K562 (cell line): ENCODE results near the gene RNH1. TPM values are rescaled to one million over a fixed set of nuclear protein-coding genes. Genes with fewer than 3 reads are reported as not detected.

Source experiments
- ATAC-seq: fragments of 200-7000 bp; cut with Tn5 transposase; 3 replicates; pipeline ENCODE4 v1.9.1; 2020; ENCODE audit warnings: moderate library complexity
- BruUV-seq: library from RNA; stranded (reverse); fragments of 400-500 nt; replicated peaks from 2 replicates; lab custom pipeline; 2021; lab: Mats Ljungman, UMichigan
- CTCF ChIA-PET: fragments of 300-600 bp; formaldehyde crosslinking; extraction: SDS; loops from one replicate; lab custom pipeline; 2021; ENCODE audit warnings: low intra/inter-chr PET ratio; lab: Yijun Ruan, JAX
- POLR2A ChIA-PET: fragments of 300-600, 350-650 bp; sonication (Branson Sonifier 250); formaldehyde crosslinking; extraction: SDS; loops from one replicate; lab custom pipeline; 2021; ENCODE audit warnings: antibody characterized with exemption, inconsistent platforms; lab: Yijun Ruan, JAX
- DNase-seq, 4 experiments: peaks; one replicate each; pipeline versions ENCODE4 v3.0.0 to v3.0.0-alpha.2; 2011 to 2018; ENCODE audit warnings: low spot score in 3 of 4, mixed read lengths in 3 of 4; ENCODE audit errors: extremely low read depth in 1 of 4
- FAIRE-seq: peaks from 2 replicates; lab custom pipeline; 2011; peaks lifted over from hg19 to GRCh38; lab: Jason Lieb, UNC
- H2AFZ ChIP-seq: 2 replicates; pipeline ENCODE4 v1.6.0; 2011; ENCODE audit warnings: low read depth, low read length, control low read depth, inconsistent platforms
- H3K27ac ChIP-seq: fragments of 200-600 bp; 3 replicates; pipeline ENCODE4 v1.8.0; 2011; ENCODE audit warnings: low read depth, mild to moderate bottlenecking, control low read depth, inconsistent platforms, low read length, moderate library complexity, mixed read lengths; ENCODE audit errors: extremely low read depth
- H3K27me3 ChIP-seq, 2 experiments: fragments of 300-600 bp in 1 of 2; 2 replicates in 1 of 2; 3 replicates in 1 of 2; pipeline versions ENCODE4 v1.6.0 to v1.8.0; 2011; ENCODE audit warnings: inconsistent platforms in 2 of 2, low read length in 2 of 2, mild to moderate bottlenecking in 1 of 2, mixed read lengths in 1 of 2, moderate library complexity in 1 of 2; ENCODE audit not compliant: control insufficient read depth in 2 of 2, insufficient read depth in 2 of 2
- H3K36me3 ChIP-seq: fragments of 300-600 bp; 3 replicates; pipeline ENCODE4 v1.8.0; 2011; ENCODE audit warnings: mild to moderate bottlenecking, low read length, inconsistent platforms; ENCODE audit not compliant: control insufficient read depth, insufficient read depth
- H3K4me1 ChIP-seq, 2 experiments: fragments of 200-600 bp in 1 of 2; replicated peaks in 1 of 2; 2 replicates in 1 of 2; 3 replicates in 1 of 2; pipeline versions ENCODE4 v1.5.1 to v1.8.0; 2011; ENCODE audit warnings: inconsistent platforms in 2 of 2, low read length in 2 of 2, mild to moderate bottlenecking in 1 of 2, mixed read lengths in 1 of 2, moderate library complexity in 1 of 2; ENCODE audit not compliant: control insufficient read depth in 2 of 2, insufficient read depth in 2 of 2
- H3K4me2 ChIP-seq: 2 replicates; pipeline ENCODE4 v1.6.1; 2011; ENCODE audit warnings: low read length, control low read depth, inconsistent platforms, mixed read lengths; ENCODE audit not compliant: insufficient read depth
- H3K4me3 ChIP-seq: fragments of 200-600 bp; sonication (generic), shearing (Covaris generic); 2 replicates; pipeline ENCODE4 v1.5.1; 2016; ENCODE audit warnings: control low read depth, inconsistent platforms
- H3K79me2 ChIP-seq: fragments of 200-600 bp; 3 replicates; pipeline ENCODE4 v1.8.0; 2011; ENCODE audit warnings: low read length, inconsistent platforms; ENCODE audit not compliant: control insufficient read depth, insufficient read depth
- H3K9ac ChIP-seq, 2 experiments: 2 replicates each; pipeline versions ENCODE4 v1.6.0 to v1.6.1; 2011; ENCODE audit warnings: low read depth in 2 of 2, low read length in 2 of 2, control low read depth in 1 of 2, inconsistent platforms in 1 of 2, mild to moderate bottlenecking in 1 of 2, mixed read lengths in 1 of 2; ENCODE audit not compliant: insufficient read depth in 1 of 2
- H3K9me1 ChIP-seq: one replicate; pipeline ENCODE4 v1.6.0; 2011; ENCODE audit warnings: inconsistent platforms, mild to moderate bottlenecking, low read length, moderate library complexity; ENCODE audit not compliant: control insufficient read depth, insufficient read depth
- H3K9me3 ChIP-seq: replicated peaks from 2 replicates; pipeline ENCODE4 v1.5.1; 2011; ENCODE audit warnings: low read depth, low read length, inconsistent platforms; ENCODE audit not compliant: control insufficient read depth, insufficient read depth
- H4K20me1 ChIP-seq: replicated peaks from 2 replicates; pipeline ENCODE4 v1.6.1; 2011; ENCODE audit warnings: low read length, inconsistent platforms, mixed read lengths; ENCODE audit not compliant: control insufficient read depth, insufficient read depth
- SIN3A ChIP-seq, 2 experiments: fragments of 150-350 bp in 1 of 2; IDR thresholded peaks; 2 replicates each; pipeline ENCODE4 v1.6.1; 2011 to 2016; ENCODE audit warnings: borderline replicate concordance in 2 of 2, low read depth in 2 of 2, low read length in 2 of 2, mild to moderate bottlenecking in 2 of 2, moderate library complexity in 2 of 2; ENCODE audit not compliant: control insufficient read depth in 1 of 2
- THAP12 ChIP-seq: fragments of 250-450 bp; sonication (Bioruptor Pico); IDR thresholded peaks from 2 replicates; pipeline ENCODE4 v1.9.0; 2021; ENCODE audit warnings: mild to moderate bottlenecking, inconsistent platforms
- U2AF2 ChIP-seq: fragments of 200-400 bp; formaldehyde crosslinking; optimal IDR thresholded peaks from 2 replicates; pipeline ENCODE3; 2017; ENCODE audit warnings: low read depth, mild to moderate bottlenecking, low read length
- ZNF57 ChIP-seq: fragments of 450-650 bp; formaldehyde crosslinking; IDR thresholded peaks from 2 replicates; pipeline ENCODE4 v1.4.0; 2020; ENCODE audit warnings: mild to moderate bottlenecking, moderate library complexity
- WGBS: fragments of 100-300 bp; shearing (Covaris generic); methylation state at CpG from one replicate; pipeline ENCODE4 v1.1.6; 2016; ENCODE audit warnings: low coverage, mixed read lengths; ENCODE audit not compliant: insufficient coverage; ENCODE audit errors: missing lambda C conversion rate; 5-methylcytosine and 5-hydroxymethylcytosine counted together
- in situ Hi-C: fragments of 300-500 bp; cut with MboI; formaldehyde crosslinking; loops from 4 replicates; pipeline ENCODE4 v1.15.0; 2018; ENCODE audit warnings: inconsistent platforms, mixed read lengths
- intact Hi-C: fragments of 100-400 bp; cut with micrococcal nuclease; formaldehyde crosslinking; loops from 2 replicates; pipeline ENCODE4 v1.14.2; 2022
- polyA plus RNA-seq, 8 experiments: library from polyadenylated mRNA; depleted of rRNA in 4 of 8; stranded (reverse) in 5 of 8; unstranded in 3 of 8; fragments of >200 nt; fragmentation: Nextera tagmentation in 2 of 8; fragmentation: Illumina TruSeq in 1 of 8; extraction: Ambion mirVana in 2 of 8; extraction: Trizol in 1 of 8; gene quantifications; 2 replicates each; pipeline versions ENCODE4 v1.2.1 to v1.2.3, GENCODE V29; 2011 to 2014; ENCODE audit warnings: inconsistent platforms in 1 of 8, missing spikeins in 1 of 8
- total RNA-seq, 7 experiments: library from RNA; depleted of rRNA in 6 of 7; stranded (reverse); fragments of >200 nt in 6 of 7; fragmentation: Illumina TruSeq in 2 of 7; extraction: Trizol in 2 of 7; gene quantifications; 2 replicates each; pipeline versions ENCODE4 v1.2.1 to v1.2.3, GENCODE V29; 2011 to 2021; ENCODE audit warnings: low replicate concordance in 1 of 7

RNH1 gene
- total and polyA plus RNA-seq, 9 of the 15 experiments (the other 6 are each of a cell fraction or from before 2014, with no cell fraction given), result 2.5 to 160 (median 44.3) TPM

DNA sequence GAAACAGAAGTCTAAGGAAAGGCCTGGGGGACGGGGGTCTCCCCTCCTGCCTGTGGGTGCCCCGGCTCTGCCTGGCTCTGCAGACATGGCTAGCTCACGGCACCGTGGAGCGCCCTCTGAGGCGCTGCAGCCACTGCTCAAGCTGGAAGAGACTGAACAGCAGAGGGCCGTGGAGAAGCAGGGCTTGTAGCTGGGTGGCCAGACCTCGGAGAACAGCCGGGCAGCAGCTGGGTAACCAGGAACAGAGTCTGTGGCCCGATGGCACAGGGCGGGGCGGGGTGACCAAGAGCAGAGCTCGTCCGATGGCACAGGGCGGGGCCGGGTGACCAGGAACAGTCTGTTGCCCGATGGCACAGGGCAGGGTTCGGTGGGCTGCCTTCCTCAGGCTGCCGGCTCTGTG is 18.1 kb downstream of the RNH1 start:
- WGBS, result 96% methylated on average over 11 of the region's 19 CpGs
- no peak overlapping the region; a peak in 1 of 4 replicates for H3K9ac ChIP-seq
- no peak overlapping the region for H3K4me2 ChIP-seq
- intact Hi-C loops, result no loop called here
- H3K9me3 ChIP-seq, result peaks cover 2% of the 10 kb centered on the region; the same call in 1 of the 2 replicates
- in situ Hi-C loops, result no loop called here
- H3K79me2 ChIP-seq, result peaks cover 7% of the 10 kb centered on the region
- ChIA-PET CTCF (no interaction called here), POLR2A (interaction anchor here (0.6 kb wide), 1 partner anchor 21 kb away, joined by 3 read pairs; no protein-coding TSS in a partner anchor)
- TF ChIP-seq ZNF57 (CRISPR knock-in tag) (no peak), THAP12 (no peak), SIN3A (IDR thresholded peaks at IDR 0.05; ENCODE audit: borderline replicate concordance in 2 of 2, control insufficient read depth in 1 of 2, low read depth in 2 of 2, low read length in 2 of 2) (no peak), U2AF2 (no peak)
- no peak overlapping the region for H3K4me3 ChIP-seq
- H2AFZ ChIP-seq, result no peak overlapping the region
- no peaks in the 10 kb centered on the region for H3K27me3 ChIP-seq
- no peaks in the 10 kb centered on the region for H3K9me1 ChIP-seq
- H3K27ac ChIP-seq, result no peak overlapping the region
- DNase-seq (no peak), FAIRE-seq (no peak), ATAC-seq (no peak)
- peaks cover 63% of the 10 kb centered on the region; the same call in 2 of the 3 replicates for H3K36me3 ChIP-seq
- H4K20me1 ChIP-seq, result no peaks in the 10 kb centered on the region
- H3K4me1 ChIP-seq, result peaks cover 0 to 31% of the 10 kb centered on the region in 2 experiments; a peak in 2 of 5 replicates
- BruUV-seq, result no TSS peak
